Activated B cell treated with CpG ODN at 0.5 μM for 24 hours (primary cell): ENCODE measurements around the gene KMT2C. TPM values are rescaled to one million over a fixed set of nuclear protein-coding genes. Genes with fewer than 3 reads are reported as not detected.
A peak's percentile ranks its signal among the peaks of the same experiment; 100 is the strongest.

Experiments used
- ATAC-seq: fragments of 200-7000 bp; cut with Tn5 transposase; one replicate; pipeline ENCODE4 v1.10.0; 2021; ENCODE audit warnings: low read depth, mild to moderate bottlenecking, moderate library complexity
- CTCF ChIA-PET: fragments of 350-600 bp; sonication (Branson Sonifier 250); formaldehyde crosslinking; loops from one replicate; lab custom pipeline; 2021; ENCODE audit warnings: antibody characterized with exemption; lab: Charles Lee
- POLR2A ChIA-PET: fragments of 350-600 bp; sonication (Branson Sonifier 250); formaldehyde crosslinking; loops from one replicate; lab custom pipeline; 2021; ENCODE audit warnings: antibody characterized with exemption; lab: Charles Lee
- DNase-seq: peaks from one replicate; pipeline ENCODE4 v3.0.0; 2022
- H3K27ac Mint-ChIP-seq: one replicate; pipeline ENCODE4 v1.8.0; 2020; ENCODE audit warnings: mixed read lengths
- H3K27me3 Mint-ChIP-seq: one replicate; pipeline ENCODE4 v1.8.0; 2021; ENCODE audit warnings: mixed read lengths
- H3K36me3 Mint-ChIP-seq: one replicate; pipeline ENCODE4 v1.8.0; 2021; ENCODE audit warnings: low read depth, mixed read lengths
- H3K4me1 Mint-ChIP-seq: one replicate; pipeline ENCODE4 v1.8.0; 2021; ENCODE audit warnings: mixed read lengths
- H3K4me3 Mint-ChIP-seq: one replicate; pipeline ENCODE4 v1.8.0; 2020; ENCODE audit warnings: mild to moderate bottlenecking, mixed read lengths
- H3K9me3 Mint-ChIP-seq: one replicate; pipeline ENCODE4 v1.8.0; 2020; ENCODE audit warnings: mixed read lengths
- intact Hi-C: fragments of 100-400 bp; cut with micrococcal nuclease; formaldehyde crosslinking; loops from one replicate; pipeline ENCODE4 v1.15.1; 2024
- total RNA-seq: library from RNA; stranded (reverse); gene quantifications from 2 replicates; pipeline ENCODE4 v1.2.3, GENCODE V29; 2022
- TF ChIP-seq, protein P1 (sequence below): fragments of 200-600 bp; IDR thresholded peaks from one replicate; pipeline ENCODE4 v1.8.0; 2022; ENCODE audit warnings: antibody characterized with exemption, mild to moderate bottlenecking

KMT2C gene
- total RNA-seq, 1 donor from 2014 or later, result 112 TPM

DNA sequence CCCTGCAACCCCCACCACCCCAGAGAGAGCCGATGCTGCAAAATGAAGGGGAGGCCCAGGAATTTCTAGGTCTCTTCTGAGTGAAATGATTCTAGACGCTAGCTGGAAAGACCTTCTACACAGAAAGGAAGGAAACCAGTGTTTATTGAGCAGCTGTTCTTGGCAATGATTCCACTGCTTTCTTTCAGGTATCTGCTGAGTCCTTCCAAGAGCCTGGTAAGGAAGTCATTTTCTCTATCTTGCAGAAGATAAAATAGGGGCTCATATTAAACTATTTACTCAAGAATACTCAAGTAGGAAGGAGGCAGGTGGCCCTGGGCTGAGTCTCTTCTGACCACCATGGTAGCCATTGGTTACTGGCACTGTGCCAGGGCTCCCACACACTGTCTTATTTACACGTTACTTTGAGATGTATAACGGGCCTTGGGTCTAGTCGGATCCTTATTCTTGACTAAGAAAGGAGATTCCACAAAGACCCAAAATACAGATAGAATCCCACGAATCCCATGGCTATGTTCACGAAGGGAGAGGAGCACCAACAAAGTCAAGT, 298.3 kb downstream of the KMT2C start:
- TF ChIP-seq, protein P1, sequence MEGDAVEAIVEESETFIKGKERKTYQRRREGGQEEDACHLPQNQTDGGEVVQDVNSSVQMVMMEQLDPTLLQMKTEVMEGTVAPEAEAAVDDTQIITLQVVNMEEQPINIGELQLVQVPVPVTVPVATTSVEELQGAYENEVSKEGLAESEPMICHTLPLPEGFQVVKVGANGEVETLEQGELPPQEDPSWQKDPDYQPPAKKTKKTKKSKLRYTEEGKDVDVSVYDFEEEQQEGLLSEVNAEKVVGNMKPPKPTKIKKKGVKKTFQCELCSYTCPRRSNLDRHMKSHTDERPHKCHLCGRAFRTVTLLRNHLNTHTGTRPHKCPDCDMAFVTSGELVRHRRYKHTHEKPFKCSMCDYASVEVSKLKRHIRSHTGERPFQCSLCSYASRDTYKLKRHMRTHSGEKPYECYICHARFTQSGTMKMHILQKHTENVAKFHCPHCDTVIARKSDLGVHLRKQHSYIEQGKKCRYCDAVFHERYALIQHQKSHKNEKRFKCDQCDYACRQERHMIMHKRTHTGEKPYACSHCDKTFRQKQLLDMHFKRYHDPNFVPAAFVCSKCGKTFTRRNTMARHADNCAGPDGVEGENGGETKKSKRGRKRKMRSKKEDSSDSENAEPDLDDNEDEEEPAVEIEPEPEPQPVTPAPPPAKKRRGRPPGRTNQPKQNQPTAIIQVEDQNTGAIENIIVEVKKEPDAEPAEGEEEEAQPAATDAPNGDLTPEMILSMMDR, result no peak
- Mint-ChIP-seq H3K27ac (peak overlapping the region; percentile 35), H3K9me3 (no peaks in the 10 kb centered on the region), H3K27me3 (no peaks in the 10 kb centered on the region), H3K4me1 (no peaks in the 10 kb centered on the region), H3K4me3 (no peak overlapping the region), H3K36me3 (peaks cover 73% of the 10 kb centered on the region)
- CTCF ChIA-PET, result no interaction called here
- ATAC-seq (no peak), DNase-seq (no peak)
- intact Hi-C loops, result no loop called here
- POLR2A ChIA-PET, result no interaction called here

DNA sequence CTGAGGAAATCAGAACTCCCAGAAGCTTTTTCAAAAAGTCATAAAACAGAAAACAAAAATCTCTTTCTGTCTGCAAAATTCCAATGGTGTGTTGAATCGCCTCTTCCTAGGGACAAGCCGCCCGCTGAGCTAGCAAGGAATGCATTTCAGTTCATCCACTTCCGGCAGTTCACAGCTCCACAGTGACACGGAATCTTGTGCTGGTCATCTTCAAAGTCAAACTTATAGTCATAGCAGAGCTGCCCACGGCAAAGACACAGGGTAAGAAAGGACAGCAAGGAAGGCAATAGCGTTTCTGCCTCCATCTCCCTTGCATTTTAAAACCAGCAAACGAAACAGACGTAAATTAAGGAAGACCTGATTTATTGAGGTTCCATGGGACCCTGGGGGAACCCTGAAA, 299.1 kb downstream of the KMT2C start:
- TF ChIP-seq, protein P1, result no peak
- Mint-ChIP-seq H3K4me1 (no peaks in the 10 kb centered on the region), H3K36me3 (peaks cover 73% of the 10 kb centered on the region), H3K9me3 (no peaks in the 10 kb centered on the region), H3K27me3 (no peaks in the 10 kb centered on the region), H3K27ac (no peak overlapping the region), H3K4me3 (no peak overlapping the region)
- intact Hi-C loops, result no loop called here
- DNase-seq (no peak), ATAC-seq (no peak)
- ChIA-PET POLR2A (no interaction called here), CTCF (no interaction called here)

DNA sequence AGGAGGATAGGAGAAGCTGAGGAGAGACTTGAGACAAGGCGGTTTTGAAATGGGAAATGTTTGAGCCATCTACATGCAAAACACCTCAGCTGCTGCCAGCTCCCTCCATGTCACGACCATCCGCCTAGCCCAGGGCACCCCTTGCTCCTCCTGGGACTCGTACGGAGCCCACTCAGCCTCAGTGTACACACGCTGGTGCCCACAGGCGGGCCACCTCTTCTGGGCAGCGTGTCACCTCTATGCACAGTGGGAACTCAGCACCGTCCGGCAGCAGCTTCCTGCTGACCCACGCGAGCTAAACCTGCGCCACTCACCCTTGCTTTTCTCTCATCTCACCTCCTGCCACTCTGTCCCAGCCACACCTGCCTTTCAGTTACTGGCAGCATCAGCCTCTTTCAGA, 302.0 kb downstream of the KMT2C start:
- peaks cover 68% of the 10 kb centered on the region for H3K36me3 Mint-ChIP-seq
- H3K27ac Mint-ChIP-seq, result no peak overlapping the region
- POLR2A ChIA-PET, result interaction anchor here (0.6 kb wide), 1 partner anchor 54 kb away, joined by 3 read pairs; no protein-coding TSS in a partner anchor
- CTCF ChIA-PET, result no interaction called here
- TF ChIP-seq, protein P1, result no peak
- ATAC-seq (no peak), DNase-seq (no peak)
- intact Hi-C loops, result no loop called here
- no peaks in the 10 kb centered on the region for H3K27me3 Mint-ChIP-seq
- no peaks in the 10 kb centered on the region for H3K9me3 Mint-ChIP-seq
- no peak overlapping the region for H3K4me3 Mint-ChIP-seq
- no peaks in the 10 kb centered on the region for H3K4me1 Mint-ChIP-seq

GRCh38 chr7:152132812-152133211, 303.0 kb downstream of the KMT2C start:
- ChIA-PET CTCF (no interaction called here), POLR2A (no interaction called here)
- H3K36me3 Mint-ChIP-seq, result peaks cover 68% of the 10 kb centered on the region
- intact Hi-C loops, result no loop called here
- no peaks in the 10 kb centered on the region for H3K27me3 Mint-ChIP-seq
- H3K4me1 Mint-ChIP-seq, result no peaks in the 10 kb centered on the region
- no peak overlapping the region for H3K4me3 Mint-ChIP-seq
- H3K9me3 Mint-ChIP-seq, result no peaks in the 10 kb centered on the region
- TF ChIP-seq, protein P1, result no peak
- no peak overlapping the region for H3K27ac Mint-ChIP-seq
- no peak for DNase-seq
- ATAC-seq, result no peak

- H3K27me3 Mint-ChIP-seq, result no peaks in the 10 kb centered on the region
- no peak overlapping the region for H3K27ac Mint-ChIP-seq
- TF ChIP-seq, protein P1, result no peak
- no peak for ATAC-seq
- no peaks in the 10 kb centered on the region for H3K9me3 Mint-ChIP-seq
- H3K4me1 Mint-ChIP-seq, result no peaks in the 10 kb centered on the region
- no peak overlapping the region for H3K4me3 Mint-ChIP-seq
- intact Hi-C loops, result no loop called here
- no peak for DNase-seq
- POLR2A ChIA-PET, result no interaction called here
- H3K36me3 Mint-ChIP-seq, result peaks cover 65% of the 10 kb centered on the region
- CTCF ChIA-PET, result interaction anchor here (0.5 kb wide), 1 partner anchor 372 kb away, joined by 4 read pairs; no protein-coding TSS in a partner anchor
Observed at GRCh38 chr7:152131981-152132494, 303.8 kb downstream of the KMT2C start.
